Measurements from ENCODE around the gene SLC4A8. TPM values are rescaled to one million over a fixed set of nuclear protein-coding genes. Genes with fewer than 3 reads are reported as not detected.

Gene SLC4A8
- total RNA-seq, 3 donors from 2014 or later (not counting 1 experiment from before 2014, with no cell fraction given), result 9.8 to 19.2 (median 13.6) TPM

DNA sequence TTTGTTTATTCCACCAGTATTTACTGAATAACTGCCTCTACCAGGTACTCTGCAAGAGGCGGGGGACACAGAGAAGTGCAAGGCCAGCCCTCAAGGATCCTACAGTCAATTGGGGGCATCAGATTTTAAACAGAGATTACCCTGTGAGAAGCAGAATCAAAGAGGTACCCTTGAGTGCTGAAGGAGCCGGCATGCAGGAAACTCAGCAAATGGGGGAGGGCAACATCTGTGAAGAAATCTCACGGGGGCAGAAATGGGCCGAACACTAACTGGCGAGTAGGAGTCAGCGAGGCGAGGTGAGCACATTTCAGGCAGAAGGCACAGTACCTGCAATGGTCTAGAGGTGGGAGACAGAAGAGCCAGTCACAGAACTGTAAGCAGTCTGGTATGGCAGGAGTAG, 42.5 kb upstream of the SLC4A8 start:
- H3K4me3 Mint-ChIP-seq, result no peak overlapping the region
- no peak overlapping the region for H3K27ac Mint-ChIP-seq

GRCh38 chr12:51383269-51383905, 41.2 kb upstream of the SLC4A8 start:
- H3K27me3 ChIP-seq (ENCODE audit: control insufficient read depth, insufficient read depth, low read length), result no peaks in the 10 kb centered on the region
- intact Hi-C loops (cut with micrococcal nuclease), result no loop called here
- H3K4me3 ChIP-seq (ENCODE audit: low read length), result no peak overlapping the region
- no peak overlapping the region for H3K27ac Mint-ChIP-seq
- no peaks in the 10 kb centered on the region for H3K27me3 Mint-ChIP-seq (ENCODE audit: low read depth in 2 of 2)
- DNase-seq, result no peak
- H3K36me3 ChIP-seq (ENCODE audit: control insufficient read depth, insufficient read depth, low read length), result peaks cover 32% of the 10 kb centered on the region
- WGBS (ENCODE audit: insufficient coverage), result 50% methylated on average over 3 of the region's 6 CpGs
- no peak overlapping the region for H3K4me3 Mint-ChIP-seq
- peaks cover 13% of the 10 kb centered on the region for H3K4me1 ChIP-seq (ENCODE audit: control insufficient read depth, insufficient read depth, low read length)
- no peak for ATAC-seq
- H3K36me3 Mint-ChIP-seq, result peaks cover 12% of the 10 kb centered on the region
- H3K27ac ChIP-seq (ENCODE audit: low read length), result no peak overlapping the region
- peaks cover 30 to 38% of the 10 kb centered on the region in 2 donors for H3K4me1 Mint-ChIP-seq
- no peaks in the 10 kb centered on the region for H3K9me3 Mint-ChIP-seq
- TF ChIP-seq CTCF (IDR thresholded peaks at IDR 0.05), result no peak
- H3K9me3 ChIP-seq (ENCODE audit: control insufficient read depth, insufficient read depth, low read length), result no peaks in the 10 kb centered on the region

More for the DNA sequence above, 42.5 kb upstream of the SLC4A8 start:
- DNase-seq (no peak), ATAC-seq (no peak)
- Histone ChIP-seq H3K27ac (ENCODE audit: low read length) (no peak overlapping the region), H3K27me3 (ENCODE audit: control insufficient read depth, insufficient read depth, low read length) (no peaks in the 10 kb centered on the region), H3K4me1 (ENCODE audit: control insufficient read depth, insufficient read depth, low read length) (peaks cover 7% of the 10 kb centered on the region), H3K9me3 (ENCODE audit: control insufficient read depth, insufficient read depth, low read length) (no peaks in the 10 kb centered on the region), H3K36me3 (ENCODE audit: control insufficient read depth, insufficient read depth, low read length) (peaks cover 42% of the 10 kb centered on the region), H3K4me3 (ENCODE audit: low read length) (no peak overlapping the region)
- Mint-ChIP-seq H3K4me1 (peaks cover 24 to 37% of the 10 kb centered on the region in 2 donors), H3K27me3 (ENCODE audit: low read depth in 2 of 2) (no peaks in the 10 kb centered on the region), H3K9me3 (no peaks in the 10 kb centered on the region), H3K36me3 (peaks cover 23% of the 10 kb centered on the region)
- intact Hi-C loops (cut with micrococcal nuclease), result no loop called here
- TF ChIP-seq CTCF (IDR thresholded peaks at IDR 0.05), result no peak
- WGBS (ENCODE audit: insufficient coverage), result 78% methylated on average over 7 of the region's 7 CpGs

DNA sequence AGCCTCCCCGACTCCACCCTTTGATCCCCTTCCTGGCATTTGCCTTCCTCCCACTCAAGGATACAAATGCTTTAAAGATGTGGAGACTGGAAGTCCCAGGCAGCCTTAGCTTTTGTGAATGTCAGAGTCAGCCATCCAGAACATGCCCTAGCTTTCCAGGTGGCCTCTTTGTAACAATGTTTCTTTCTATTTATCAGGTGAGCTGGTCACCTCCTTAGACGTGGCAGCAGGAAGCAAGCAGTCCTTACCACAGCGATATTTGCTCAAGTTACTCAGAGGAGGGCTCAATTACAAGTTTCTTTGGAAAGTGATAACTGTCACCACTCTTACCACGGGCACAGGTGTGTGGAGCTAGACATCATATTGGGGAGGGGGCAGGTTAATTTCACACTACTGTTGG, 38.3 kb upstream of the SLC4A8 start:
- H3K27ac Mint-ChIP-seq, result peak overlapping the region in 1 of 2 donors; percentile 60
- H3K9me3 ChIP-seq (ENCODE audit: control insufficient read depth, insufficient read depth, low read length), result no peaks in the 10 kb centered on the region
- H3K36me3 Mint-ChIP-seq, result peaks cover 12% of the 10 kb centered on the region
- no peaks in the 10 kb centered on the region for H3K27me3 Mint-ChIP-seq (ENCODE audit: low read depth in 2 of 2)
- H3K4me1 ChIP-seq (ENCODE audit: control insufficient read depth, insufficient read depth, low read length), result peaks cover 32% of the 10 kb centered on the region
- no peak overlapping the region for H3K27ac ChIP-seq (ENCODE audit: low read length)
- no peak for DNase-seq
- peaks cover 20% of the 10 kb centered on the region for H3K36me3 ChIP-seq (ENCODE audit: control insufficient read depth, insufficient read depth, low read length)
- no peak overlapping the region for H3K4me3 ChIP-seq (ENCODE audit: low read length)
- no peak overlapping the region for H3K4me3 Mint-ChIP-seq
- intact Hi-C loops (cut with micrococcal nuclease), result no loop called here
- WGBS (ENCODE audit: insufficient coverage), result 65% methylated on average over 4 of the region's 4 CpGs
- TF ChIP-seq CTCF (IDR thresholded peaks at IDR 0.05), result no peak
- peaks cover 55 to 68% of the 10 kb centered on the region in 2 donors for H3K4me1 Mint-ChIP-seq
- H3K9me3 Mint-ChIP-seq, result no peaks in the 10 kb centered on the region
- ATAC-seq, result no peak
- no peaks in the 10 kb centered on the region for H3K27me3 ChIP-seq (ENCODE audit: control insufficient read depth, insufficient read depth, low read length)

Measured in natural killer cell (primary cell).